Panc1 (cell line): ENCODE measurements around the gene CES2. TPM values are rescaled to one million over a fixed set of nuclear protein-coding genes. Genes with fewer than 3 reads are reported as not detected.

Experiments
- ATAC-seq: fragments of 200-7000 bp; cut with Tn5 transposase; 2 replicates; pipeline ENCODE4 v1.9.1; 2020; ENCODE audit warnings: mild to moderate bottlenecking, moderate library complexity
- BruUV-seq: library from RNA; stranded (reverse); fragments of 400-500 nt; replicated peaks from 2 replicates; lab custom pipeline; 2021; lab: Mats Ljungman, UMichigan
- CTCF ChIA-PET: fragments of 300-600 bp; sonication (Branson Sonifier 250); formaldehyde crosslinking; loops from one replicate; lab custom pipeline; 2022; ENCODE audit warnings: antibody characterized with exemption; lab: Charles Lee
- POLR2A ChIA-PET: fragments of 300-600 bp; sonication (Branson Sonifier 250); formaldehyde crosslinking; loops from one replicate; lab custom pipeline; 2022; ENCODE audit warnings: antibody characterized with exemption; lab: Charles Lee
- DNase-seq: peaks from one replicate; pipeline ENCODE4 v3.0.0-alpha.2; 2010; ENCODE audit warnings: low read depth, low spot score
- H3K27ac ChIP-seq: 2 replicates; pipeline ENCODE4 v1.5.1; 2011; ENCODE audit warnings: mild to moderate bottlenecking, low read length, inconsistent platforms
- H3K27me3 ChIP-seq: fragments of 200-500 bp; sonication (Bioruptor generic); 2 replicates; pipeline ENCODE4 v1.6.0; 2014; ENCODE audit warnings: low read length, inconsistent platforms; ENCODE audit not compliant: control insufficient read depth, insufficient read depth
- H3K36me3 ChIP-seq: fragments of 200-500 bp; sonication (Bioruptor generic); 2 replicates; pipeline ENCODE4 v1.5.1; 2014; ENCODE audit warnings: inconsistent platforms, mild to moderate bottlenecking, low read length, moderate library complexity; ENCODE audit not compliant: control insufficient read depth, insufficient read depth
- H3K4me1 ChIP-seq: 2 replicates; pipeline ENCODE4 v1.5.1; 2011; ENCODE audit warnings: inconsistent platforms, mild to moderate bottlenecking, low read length, moderate library complexity; ENCODE audit not compliant: control insufficient read depth, insufficient read depth
- H3K4me3 ChIP-seq, 2 experiments: 2 replicates each; pipeline ENCODE4 v1.5.1; 2011 to 2012; ENCODE audit warnings: low read depth in 2 of 2, low read length in 2 of 2, mild to moderate bottlenecking in 2 of 2, inconsistent platforms in 1 of 2, moderate library complexity in 1 of 2
- H3K9me3 ChIP-seq: fragments of 200-500 bp; sonication (Bioruptor generic); 2 replicates; pipeline ENCODE4 v1.5.1; 2014; ENCODE audit warnings: low read depth, mild to moderate bottlenecking, inconsistent platforms, low read length, moderate library complexity; ENCODE audit not compliant: control insufficient read depth, insufficient read depth
- POLR2AphosphoS5 ChIP-seq: IDR thresholded peaks from 2 replicates; pipeline ENCODE4 v1.6.1; 2012; ENCODE audit warnings: mild to moderate bottlenecking, low read depth, low read length, moderate library complexity
- REST ChIP-seq, 2 experiments: IDR thresholded peaks; 2 replicates each; pipeline ENCODE4 v1.6.1; 2011 to 2012; ENCODE audit warnings: low read depth in 2 of 2, control low read depth in 1 of 2, low read length in 1 of 2, mild to moderate bottlenecking in 1 of 2, moderate library complexity in 1 of 2; ENCODE audit not compliant: insufficient read depth in 1 of 2
- SIN3A ChIP-seq: IDR thresholded peaks from 2 replicates; pipeline ENCODE4 v1.6.1; 2012; ENCODE audit warnings: low read depth, mild to moderate bottlenecking, low read length, moderate library complexity, borderline replicate concordance; ENCODE audit not compliant: insufficient read depth
- TCF7L2 ChIP-seq: IDR thresholded peaks from 2 replicates; pipeline ENCODE4 v1.6.1; 2011; ENCODE audit warnings: mild to moderate bottlenecking, low read depth, low read length, inconsistent platforms
- in situ Hi-C: cut with HindIII; loops from 2 replicates; pipeline ENCODE4 v1.10.0; 2016; ENCODE audit warnings: low sequenced_read_pairs, low pct_unique_long_range_greater_than_20kb
- intact Hi-C: fragments of 100-400 bp; cut with micrococcal nuclease; formaldehyde crosslinking; loops from one replicate; pipeline ENCODE4 v1.10.0; 2022; ENCODE audit not compliant: unreplicated experiment
- total RNA-seq: library from RNA; stranded (reverse); gene quantifications from one replicate; pipeline ENCODE4 v1.2.1, GENCODE V29; 2021; ENCODE audit not compliant: unreplicated experiment
- TF ChIP-seq, protein P1 (sequence below): fragments of 450-650 bp; IDR thresholded peaks from 2 replicates; pipeline ENCODE4 v1.5.1; 2017; ENCODE audit warnings: mild to moderate bottlenecking

CES2 gene
- total RNA-seq, 1 experiment from 2014 or later: 26.3 TPM

GRCh38 chr16:66983033-66983432 lies 47.7 kb downstream of the CES2 start:
- TF ChIP-seq, protein P1, sequence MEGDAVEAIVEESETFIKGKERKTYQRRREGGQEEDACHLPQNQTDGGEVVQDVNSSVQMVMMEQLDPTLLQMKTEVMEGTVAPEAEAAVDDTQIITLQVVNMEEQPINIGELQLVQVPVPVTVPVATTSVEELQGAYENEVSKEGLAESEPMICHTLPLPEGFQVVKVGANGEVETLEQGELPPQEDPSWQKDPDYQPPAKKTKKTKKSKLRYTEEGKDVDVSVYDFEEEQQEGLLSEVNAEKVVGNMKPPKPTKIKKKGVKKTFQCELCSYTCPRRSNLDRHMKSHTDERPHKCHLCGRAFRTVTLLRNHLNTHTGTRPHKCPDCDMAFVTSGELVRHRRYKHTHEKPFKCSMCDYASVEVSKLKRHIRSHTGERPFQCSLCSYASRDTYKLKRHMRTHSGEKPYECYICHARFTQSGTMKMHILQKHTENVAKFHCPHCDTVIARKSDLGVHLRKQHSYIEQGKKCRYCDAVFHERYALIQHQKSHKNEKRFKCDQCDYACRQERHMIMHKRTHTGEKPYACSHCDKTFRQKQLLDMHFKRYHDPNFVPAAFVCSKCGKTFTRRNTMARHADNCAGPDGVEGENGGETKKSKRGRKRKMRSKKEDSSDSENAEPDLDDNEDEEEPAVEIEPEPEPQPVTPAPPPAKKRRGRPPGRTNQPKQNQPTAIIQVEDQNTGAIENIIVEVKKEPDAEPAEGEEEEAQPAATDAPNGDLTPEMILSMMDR: no peak
- TF ChIP-seq REST (IDR thresholded peaks at IDR 0.05; ENCODE audit: insufficient read depth in 1 of 2, low read depth in 2 of 2, low read length in 1 of 2): no peak
- no peak for TF ChIP-seq TCF7L2
- no peak for TF ChIP-seq SIN3A
- TF ChIP-seq POLR2AphosphoS5: no peak
- ChIA-PET POLR2A (interaction anchor here (0.6 kb wide), 1 partner anchor 30 kb away, joined by 3 read pairs; no protein-coding TSS in a partner anchor), CTCF (no interaction called here)
- Histone ChIP-seq H3K36me3 (no peaks in the 10 kb centered on the region), H3K27me3 (no peaks in the 10 kb centered on the region), H3K27ac (no peak overlapping the region), H3K4me1 (no peaks in the 10 kb centered on the region), H3K4me3 (no peak overlapping the region), H3K9me3 (no peaks in the 10 kb centered on the region)
- intact Hi-C loops: no loop called here
- in situ Hi-C loops: no loop called here
- ATAC-seq (no peak), DNase-seq (no peak)
- BruUV-seq: no TSS peak

- Histone ChIP-seq H3K4me1 (no peaks in the 10 kb centered on the region), H3K27me3 (no peaks in the 10 kb centered on the region), H3K27ac (no peak overlapping the region), H3K4me3 (no peak overlapping the region), H3K36me3 (no peaks in the 10 kb centered on the region), H3K9me3 (no peaks in the 10 kb centered on the region)
- DNase-seq (no peak), ATAC-seq (no peak)
- TF ChIP-seq REST (IDR thresholded peaks at IDR 0.05; ENCODE audit: insufficient read depth in 1 of 2, low read depth in 2 of 2, low read length in 1 of 2) (no peak), TCF7L2 (no peak), POLR2AphosphoS5 (no peak), SIN3A (no peak)
- TF ChIP-seq, protein P1: no peak
- in situ Hi-C loops (no loop called here), intact Hi-C loops (no loop called here)
- BruUV-seq: no TSS peak
- POLR2A ChIA-PET: no interaction called here
- CTCF ChIA-PET: no interaction called here
These were observed 49.6 kb downstream of the CES2 start for GRCh38 chr16:66984892-66985311.
